ENCODE data around the gene ZNF320. TPM values are rescaled to one million over a fixed set of nuclear protein-coding genes. Genes with fewer than 3 reads are reported as not detected.
"Not testable (repeated sequence)": the region's sequence is repeated elsewhere in the genome, so short reads cannot be mapped to it uniquely, and the experiment has no call there.

ZNF320 gene
- 15.6 to 19.8 TPM (median 16.0 TPM) in 3 replicates for total RNA-seq
- long read RNA-seq, partial matches to known transcripts: 0 of 4 reads
- long read RNA-seq, other reads (novel, unspliced or antisense): 4 of 4 reads

DNA sequence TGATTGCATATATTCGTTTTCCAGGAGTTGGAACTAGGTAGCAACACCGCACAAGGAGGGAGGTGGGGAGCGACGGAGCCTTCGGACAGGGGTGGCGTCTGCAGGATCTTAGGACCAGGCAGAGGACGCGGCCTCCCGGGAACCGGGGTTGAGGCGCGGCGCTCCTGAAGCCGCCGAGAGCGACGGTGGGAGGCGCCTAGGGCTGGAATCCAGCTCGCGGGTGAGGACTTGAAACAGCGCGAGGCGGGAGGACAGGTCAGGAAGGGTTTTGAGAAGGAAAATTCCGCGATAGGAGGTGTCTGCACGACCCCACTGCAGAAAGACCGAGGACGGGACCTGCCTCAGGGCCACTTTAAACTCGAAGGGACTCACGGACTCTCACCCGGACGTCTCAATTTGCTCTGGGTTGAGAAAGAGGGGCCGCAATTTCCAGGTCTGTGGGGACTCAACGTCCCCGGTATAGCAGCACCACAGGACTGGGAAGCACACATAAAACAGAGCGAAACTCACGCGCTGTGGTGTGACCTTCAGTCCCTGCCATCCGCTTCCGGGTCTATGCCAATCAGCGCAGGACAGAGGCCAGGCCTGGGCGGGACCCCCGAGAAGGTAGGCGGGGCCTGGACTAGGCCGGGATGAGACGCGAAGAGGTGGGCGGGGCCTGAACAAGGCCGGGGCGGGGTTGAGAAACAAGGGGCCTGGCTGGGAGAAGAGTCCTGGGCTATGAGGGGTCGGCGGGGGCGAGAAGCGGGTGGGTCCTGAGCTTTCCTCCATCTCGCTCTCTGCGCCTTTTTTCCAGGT lies at the start of gene ZNF320:
TSS of gene ZNF320 (minus strand) at position 498 of the 798 bp plus-strand sequence. CDS start 7,380 bp downstream, outside the sequence.
- TF ChIP-seq, protein P1, sequence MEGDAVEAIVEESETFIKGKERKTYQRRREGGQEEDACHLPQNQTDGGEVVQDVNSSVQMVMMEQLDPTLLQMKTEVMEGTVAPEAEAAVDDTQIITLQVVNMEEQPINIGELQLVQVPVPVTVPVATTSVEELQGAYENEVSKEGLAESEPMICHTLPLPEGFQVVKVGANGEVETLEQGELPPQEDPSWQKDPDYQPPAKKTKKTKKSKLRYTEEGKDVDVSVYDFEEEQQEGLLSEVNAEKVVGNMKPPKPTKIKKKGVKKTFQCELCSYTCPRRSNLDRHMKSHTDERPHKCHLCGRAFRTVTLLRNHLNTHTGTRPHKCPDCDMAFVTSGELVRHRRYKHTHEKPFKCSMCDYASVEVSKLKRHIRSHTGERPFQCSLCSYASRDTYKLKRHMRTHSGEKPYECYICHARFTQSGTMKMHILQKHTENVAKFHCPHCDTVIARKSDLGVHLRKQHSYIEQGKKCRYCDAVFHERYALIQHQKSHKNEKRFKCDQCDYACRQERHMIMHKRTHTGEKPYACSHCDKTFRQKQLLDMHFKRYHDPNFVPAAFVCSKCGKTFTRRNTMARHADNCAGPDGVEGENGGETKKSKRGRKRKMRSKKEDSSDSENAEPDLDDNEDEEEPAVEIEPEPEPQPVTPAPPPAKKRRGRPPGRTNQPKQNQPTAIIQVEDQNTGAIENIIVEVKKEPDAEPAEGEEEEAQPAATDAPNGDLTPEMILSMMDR (IDR thresholded peaks at IDR 0.05): no peak
- peak within 1 kb of the TSS; percentile 96 for H3K27ac Mint-ChIP-seq (ENCODE audit: unreplicated experiment)
- peak; percentile 98 for DNase-seq (ENCODE audit: low spot score)
- H3K9me3 Mint-ChIP-seq (ENCODE audit: low read depth): no peaks in the 10 kb centered on the region
- peaks cover 12% of the 10 kb centered on the region for H3K36me3 Mint-ChIP-seq (ENCODE audit: low read depth)
- no peaks in the 10 kb centered on the region for H3K27me3 Mint-ChIP-seq (ENCODE audit: low read depth)
- peak within 1 kb of the TSS; percentile 88 for H3K4me3 Mint-ChIP-seq (ENCODE audit: unreplicated experiment)
- H3K4me1 Mint-ChIP-seq (ENCODE audit: low read depth): peaks cover 30% of the 10 kb centered on the region

- H3K4me1 Mint-ChIP-seq (ENCODE audit: low read depth): peaks cover 11% of the 10 kb centered on the region
- no peak overlapping the region for H3K4me3 Mint-ChIP-seq (ENCODE audit: unreplicated experiment)
- H3K27me3 Mint-ChIP-seq (ENCODE audit: low read depth): no peaks in the 10 kb centered on the region
- no peak for DNase-seq (ENCODE audit: low spot score)
- TF ChIP-seq, protein P1 (IDR thresholded peaks at IDR 0.05): no peak
- peaks cover 26% of the 10 kb centered on the region for H3K36me3 Mint-ChIP-seq (ENCODE audit: low read depth)
- H3K9me3 Mint-ChIP-seq (ENCODE audit: low read depth): peaks cover 40% of the 10 kb centered on the region
- no peak overlapping the region for H3K27ac Mint-ChIP-seq (ENCODE audit: unreplicated experiment)
These were observed 49.2 kb upstream of the ZNF320 start for GRCh38 chr19:52946322-52947310.

DNA sequence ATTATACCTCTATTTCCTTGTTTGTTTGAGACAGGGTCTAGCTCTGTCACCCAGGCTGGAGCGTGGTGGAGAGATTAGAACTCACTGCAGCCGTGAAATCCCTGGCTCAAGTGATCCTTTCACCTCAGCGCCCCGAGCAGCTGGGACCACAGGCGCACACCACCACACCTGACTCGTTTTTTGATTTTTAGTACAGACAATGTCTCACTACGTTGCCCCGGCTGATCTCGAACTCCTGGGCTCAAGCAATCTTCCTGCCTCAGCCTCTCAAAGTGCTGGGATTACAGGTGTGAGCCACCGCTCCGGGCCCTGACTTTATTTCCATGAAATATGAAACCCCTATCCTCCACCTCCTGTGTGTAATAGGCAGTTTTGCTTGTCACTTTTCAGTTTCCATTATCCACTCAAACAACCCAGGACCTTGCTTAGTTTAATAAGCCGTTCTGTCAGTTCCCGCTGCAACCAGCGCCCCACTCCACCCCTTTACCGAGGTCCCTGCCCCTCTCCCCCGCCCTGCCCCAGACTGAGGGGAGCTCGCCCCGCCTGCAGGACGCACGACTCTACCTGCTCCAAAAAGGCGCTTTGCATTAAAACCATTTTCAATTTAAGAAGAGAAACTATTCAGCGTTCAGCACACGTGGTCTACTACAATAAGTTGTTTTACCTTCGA lies 48.4 kb upstream of the ZNF320 start:
- DNase-seq (ENCODE audit: low spot score): no peak
- H3K36me3 Mint-ChIP-seq (ENCODE audit: low read depth): peaks cover 18% of the 10 kb centered on the region
- H3K9me3 Mint-ChIP-seq (ENCODE audit: low read depth): peaks cover 32% of the 10 kb centered on the region
- H3K4me3 Mint-ChIP-seq (ENCODE audit: unreplicated experiment): no peak overlapping the region
- no peak overlapping the region for H3K27ac Mint-ChIP-seq (ENCODE audit: unreplicated experiment)
- H3K4me1 Mint-ChIP-seq (ENCODE audit: low read depth): peaks cover 16% of the 10 kb centered on the region
- H3K27me3 Mint-ChIP-seq (ENCODE audit: low read depth): no peaks in the 10 kb centered on the region
- TF ChIP-seq, protein P1 (IDR thresholded peaks at IDR 0.05): no peak

- Mint-ChIP-seq H3K27ac (ENCODE audit: unreplicated experiment) (peak overlapping the region; percentile 61), H3K4me1 (ENCODE audit: low read depth) (peaks cover 16% of the 10 kb centered on the region), H3K9me3 (ENCODE audit: low read depth) (peaks cover 23% of the 10 kb centered on the region)
- H3K36me3 Mint-ChIP-seq (ENCODE audit: low read depth); H3K27me3 Mint-ChIP-seq (ENCODE audit: low read depth); DNase-seq (ENCODE audit: low spot score); H3K4me3 Mint-ChIP-seq (ENCODE audit: unreplicated experiment): not testable (repeated sequence)
These were observed 47.5 kb upstream of the ZNF320 start for GRCh38 chr19:52944703-52945493.

Data from chondrocyte (in vitro differentiated cells).